Vagina (tissue), 2 donors: ENCODE measurements around the gene FOXD4. TPM values are rescaled to one million over a fixed set of nuclear protein-coding genes. Genes with fewer than 3 reads are reported as not detected.
"Not testable (repeated sequence)": the region's sequence is repeated elsewhere in the genome, so short reads cannot be mapped to it uniquely, and the experiment has no call there.

ENCODE experiments used
- DNase-seq, 2 donors: peaks; one replicate each; pipeline ENCODE4 v3.0.0-alpha.2; 2017; ENCODE audit errors: extremely low spot score in 2 of 2
- H3K27ac ChIP-seq: fragments of 200-600 bp; sonication (generic); one replicate; pipeline ENCODE4 v1.5.1; 2019
- H3K27me3 ChIP-seq: fragments of 200-600 bp; sonication (generic); one replicate; pipeline ENCODE4 v1.5.1; 2019
- H3K36me3 ChIP-seq, 2 donors: fragments of 200-600 bp; sonication (generic); one replicate each; pipeline ENCODE4 v1.5.1; 2017 to 2019
- H3K4me1 ChIP-seq: fragments of 200-600 bp; sonication (generic); one replicate; pipeline ENCODE4 v1.5.1; 2019
- H3K4me3 ChIP-seq, 2 donors: fragments of 200-600 bp; sonication (generic); 1 replicate in 1 of 2; 2 replicates in 1 of 2; pipeline ENCODE4 v1.5.1; 2016 to 2019
- H3K9me3 ChIP-seq: fragments of 200-600 bp; sonication (generic); one replicate; pipeline ENCODE4 v1.5.1; 2019
- intact Hi-C: fragments of 100-400 bp; cut with DNase I; formaldehyde crosslinking; loops from one replicate; pipeline ENCODE4 v1.15.1; 2023
- total RNA-seq: library from RNA; depleted of rRNA; stranded (reverse); fragments of >200 nt; gene quantifications from one replicate; pipeline ENCODE4 v1.2.3, GENCODE V29; 2016

Gene FOXD4
- total RNA-seq, result not detected

- H3K27ac ChIP-seq, H3K36me3 ChIP-seq, H3K27me3 ChIP-seq, intact Hi-C loops, H3K9me3 ChIP-seq, H3K4me3 ChIP-seq, DNase-seq: not testable (repeated sequence)
- peaks cover 21% of the 10 kb centered on the region for H3K4me1 ChIP-seq
Observed at GRCh38 chr9:117995-118467, at the start of gene FOXD4. Gene FOXD4, minus strand, starts transcription at chr9:118417. Its CDS starts 298 bp downstream, at chr9:118119.

GRCh38 chr9:159871-160270, 41.7 kb upstream of the FOXD4 start:
- H3K9me3 ChIP-seq, H3K36me3 ChIP-seq, H3K27me3 ChIP-seq, H3K27ac ChIP-seq, H3K4me1 ChIP-seq, H3K4me3 ChIP-seq, intact Hi-C loops, DNase-seq: not testable (repeated sequence)

DNA sequence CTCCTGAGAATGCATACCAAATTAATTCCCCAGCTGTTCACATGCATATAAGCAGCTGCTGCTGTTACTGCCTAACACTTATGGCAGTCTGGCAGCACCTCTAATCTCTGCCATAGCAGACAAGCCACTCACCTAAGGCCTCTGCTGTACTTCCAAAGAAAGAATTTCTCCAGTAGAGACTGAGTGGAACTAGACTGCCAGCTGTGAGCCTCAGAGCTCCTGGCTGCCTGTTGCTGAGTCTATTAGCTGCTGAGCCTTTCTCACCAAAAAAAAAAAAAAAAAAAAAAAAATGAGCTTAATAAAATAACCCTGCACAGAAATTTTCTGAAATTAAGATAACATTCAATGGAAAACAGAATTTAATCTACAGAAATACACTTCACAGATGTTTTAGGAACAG, 33.0 kb upstream of the FOXD4 start:
- H3K27me3 ChIP-seq, H3K36me3 ChIP-seq, DNase-seq, intact Hi-C loops, H3K9me3 ChIP-seq, H3K4me3 ChIP-seq, H3K4me1 ChIP-seq, H3K27ac ChIP-seq: not testable (repeated sequence)

DNA sequence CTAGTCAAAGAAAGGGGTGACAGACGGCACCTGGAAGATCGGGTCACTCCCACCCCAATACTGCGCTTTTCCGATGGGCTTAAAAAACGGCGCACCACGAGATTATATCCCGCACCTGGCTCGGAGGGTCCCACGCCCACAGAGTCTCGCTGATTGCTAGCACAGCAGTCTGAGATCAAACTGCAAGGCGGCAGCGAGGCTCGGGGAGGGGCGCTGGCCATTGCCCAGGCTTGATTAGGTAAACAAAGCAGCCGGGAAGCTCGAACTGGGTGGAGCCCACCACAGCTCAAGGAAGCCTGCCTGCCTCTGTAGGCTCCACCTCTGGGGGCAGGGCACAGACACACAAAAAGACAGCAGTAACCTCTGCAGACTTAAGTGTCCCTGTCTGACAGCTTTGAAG, 21.7 kb upstream of the FOXD4 start:
- H3K27ac ChIP-seq, intact Hi-C loops, H3K9me3 ChIP-seq, H3K27me3 ChIP-seq, H3K4me3 ChIP-seq, H3K36me3 ChIP-seq, DNase-seq, H3K4me1 ChIP-seq: not testable (repeated sequence)

GRCh38 chr9:117144-117994, 848 bp downstream of the FOXD4 start:
- H3K9me3 ChIP-seq, H3K4me3 ChIP-seq, H3K36me3 ChIP-seq, intact Hi-C loops, H3K27ac ChIP-seq, DNase-seq, H3K27me3 ChIP-seq: not testable (repeated sequence)
- H3K4me1 ChIP-seq, result peaks cover 21% of the 10 kb centered on the region

- H3K36me3 ChIP-seq, H3K9me3 ChIP-seq, H3K27me3 ChIP-seq, H3K27ac ChIP-seq, intact Hi-C loops, H3K4me3 ChIP-seq, DNase-seq: not testable (repeated sequence)
- peaks cover 21% of the 10 kb centered on the region for H3K4me1 ChIP-seq
Observed at GRCh38 chr9:116239-117077, 1.8 kb downstream of the FOXD4 start.

DNA sequence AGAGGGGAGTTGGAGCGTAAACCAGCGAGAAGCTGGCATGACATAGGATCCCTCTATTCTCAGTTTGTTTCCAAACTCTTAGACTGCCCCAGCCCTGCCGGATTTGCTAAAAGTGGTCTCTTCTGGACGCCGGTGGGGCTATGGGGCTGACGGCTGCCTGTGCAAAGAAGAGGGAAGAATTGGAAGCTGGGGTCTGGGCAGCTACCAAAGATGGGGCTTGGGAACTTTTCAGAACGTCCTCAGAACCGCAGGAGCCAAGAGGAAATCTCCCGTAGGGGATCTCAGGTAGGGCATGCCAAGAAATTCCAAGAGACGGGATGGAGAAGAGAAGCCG, 3.1 kb downstream of the FOXD4 start:
- H3K27ac ChIP-seq, DNase-seq, intact Hi-C loops, H3K9me3 ChIP-seq, H3K27me3 ChIP-seq, H3K36me3 ChIP-seq, H3K4me3 ChIP-seq: not testable (repeated sequence)
- H3K4me1 ChIP-seq, result peaks cover 21% of the 10 kb centered on the region

- intact Hi-C loops, H3K27ac ChIP-seq, H3K36me3 ChIP-seq, H3K27me3 ChIP-seq, DNase-seq, H3K9me3 ChIP-seq: not testable (repeated sequence)
- peak overlapping the region; percentile 37 to 52 for H3K4me3 ChIP-seq
- peaks cover 21% of the 10 kb centered on the region for H3K4me1 ChIP-seq
Observed at GRCh38 chr9:114267-115117, 3.7 kb downstream of the FOXD4 start.

- H3K4me1 ChIP-seq, result peaks cover 21% of the 10 kb centered on the region
- H3K27me3 ChIP-seq, H3K36me3 ChIP-seq, intact Hi-C loops, H3K9me3 ChIP-seq, DNase-seq, H3K27ac ChIP-seq: not testable (repeated sequence)
- peak overlapping the region; percentile 37 to 52 for H3K4me3 ChIP-seq
Observed at GRCh38 chr9:113468-114266, 4.5 kb downstream of the FOXD4 start.

DNA sequence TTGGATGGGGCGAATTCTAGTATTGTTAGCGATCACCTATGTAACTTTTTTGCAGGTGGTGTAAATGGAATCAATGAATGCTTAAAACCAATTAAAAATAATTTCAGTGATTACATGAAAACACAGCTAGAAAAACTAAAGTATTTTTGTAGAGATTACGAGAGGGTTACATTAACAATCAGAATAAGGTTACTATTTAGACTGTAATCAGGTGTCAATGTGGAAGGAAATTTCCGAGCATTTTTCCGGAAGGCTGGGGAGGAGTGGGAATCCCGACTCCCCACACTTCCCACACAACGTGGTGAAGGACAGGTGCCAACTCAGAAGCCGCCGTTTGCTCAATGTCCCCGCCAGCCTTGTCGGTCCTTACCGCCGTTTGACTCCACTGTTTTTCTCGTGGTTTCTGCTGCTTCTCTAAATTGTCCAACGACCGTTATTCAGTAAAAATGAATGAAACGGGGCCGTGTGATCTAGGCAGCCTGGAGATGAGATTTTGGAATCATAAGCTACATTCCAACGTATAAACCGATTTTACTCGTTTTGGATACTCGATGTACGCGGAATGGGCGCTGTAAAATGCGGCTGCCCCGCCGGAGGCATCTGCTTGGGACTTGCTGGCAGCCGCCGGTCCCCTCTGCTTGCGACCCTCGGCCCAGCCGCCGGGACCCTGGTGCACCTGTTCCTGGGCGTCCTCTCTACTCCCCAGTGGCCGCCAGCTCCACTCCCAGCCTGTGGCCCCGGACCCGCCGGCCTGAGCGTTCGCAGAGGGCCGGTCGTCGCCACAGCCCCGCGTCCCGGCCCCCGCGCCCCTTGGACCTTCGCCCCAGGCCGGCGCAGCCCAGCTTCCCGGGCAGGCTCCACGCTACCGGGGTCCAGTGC, 5.4 kb downstream of the FOXD4 start:
- H3K27ac ChIP-seq, DNase-seq, H3K27me3 ChIP-seq, intact Hi-C loops, H3K36me3 ChIP-seq, H3K9me3 ChIP-seq: not testable (repeated sequence)
- Histone ChIP-seq H3K4me3 (peak overlapping the region; percentile 37 to 52), H3K4me1 (peaks cover 21% of the 10 kb centered on the region)

DNA sequence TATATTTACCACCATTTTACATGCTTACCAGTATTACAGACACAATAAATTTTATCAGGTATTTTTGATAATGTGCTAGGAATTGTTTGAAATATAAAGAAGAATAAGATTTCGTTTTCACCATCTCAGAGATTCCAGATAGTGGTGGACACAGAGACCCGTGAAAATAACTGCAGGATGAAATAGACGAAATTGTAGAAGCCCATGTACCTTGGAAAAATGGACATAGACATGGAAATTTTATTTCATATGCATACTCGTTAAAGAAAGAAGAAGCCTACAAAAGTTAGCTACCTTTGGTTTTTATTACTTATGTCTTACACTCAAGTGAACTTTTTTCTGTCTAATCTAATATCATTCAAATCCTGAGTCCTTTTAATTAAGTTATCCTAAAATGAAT, 7.5 kb downstream of the FOXD4 start:
- H3K4me3 ChIP-seq, H3K27me3 ChIP-seq, H3K9me3 ChIP-seq, intact Hi-C loops, H3K27ac ChIP-seq, H3K36me3 ChIP-seq, DNase-seq: not testable (repeated sequence)
- H3K4me1 ChIP-seq, result peaks cover 21% of the 10 kb centered on the region

GRCh38 chr9:109540-109939, 8.7 kb downstream of the FOXD4 start:
- H3K4me1 ChIP-seq, result peaks cover 14% of the 10 kb centered on the region
- H3K4me3 ChIP-seq, H3K36me3 ChIP-seq, H3K27ac ChIP-seq, DNase-seq, intact Hi-C loops, H3K27me3 ChIP-seq, H3K9me3 ChIP-seq: not testable (repeated sequence)
